H1 (cell line): ENCODE results near the gene EBF3. TPM values are rescaled to one million over a fixed set of nuclear protein-coding genes. Genes with fewer than 3 reads are reported as not detected.

Experiments
- CTCF ChIA-PET: fragments of 300-600 bp; sonication (Branson Sonifier 250); formaldehyde crosslinking; loops from one replicate; lab custom pipeline; 2021; ENCODE audit not compliant: partially characterized antibody; lab: Charles Lee
- POLR2A ChIA-PET: fragments of 300-600 bp; sonication (Branson Sonifier 250); formaldehyde crosslinking; loops from one replicate; lab custom pipeline; 2021; ENCODE audit warnings: inconsistent platforms; ENCODE audit not compliant: partially characterized antibody; lab: Charles Lee
- DNase-seq, 2 experiments: peaks; one replicate each; pipeline versions ENCODE4 v3.0.0 to v3.0.0-alpha.2; 2010 to 2022; ENCODE audit warnings: low spot score in 2 of 2, low read depth in 1 of 2, mixed read lengths in 1 of 2
- FAIRE-seq: peaks from 2 replicates; lab custom pipeline; 2011; peaks lifted over from hg19 to GRCh38; lab: Jason Lieb, UNC
- H2AFZ ChIP-seq: 2 replicates; pipeline ENCODE4 v1.8.1; 2012; ENCODE audit warnings: low read length, inconsistent platforms
- H2AK5ac ChIP-seq: 2 replicates; pipeline ENCODE4 v1.6.1; 2013; ENCODE audit warnings: low read depth, low read length
- H2BK120ac ChIP-seq: replicated peaks from 2 replicates; pipeline ENCODE3; 2013; ENCODE audit warnings: low read depth, low read length, inconsistent platforms
- H2BK12ac ChIP-seq: 2 replicates; pipeline ENCODE4 v1.6.1; 2013; ENCODE audit warnings: low read depth, low read length
- H2BK15ac ChIP-seq: 2 replicates; pipeline ENCODE4 v1.6.1; 2013; ENCODE audit warnings: low read length
- H2BK20ac ChIP-seq: 2 replicates; pipeline ENCODE4 v1.6.1; 2013; ENCODE audit warnings: low read length
- H2BK5ac ChIP-seq: 2 replicates; pipeline ENCODE4 v1.6.1; 2013; ENCODE audit warnings: low read depth, low read length
- H3K14ac ChIP-seq: 2 replicates; pipeline ENCODE4 v1.6.1; 2013; ENCODE audit warnings: inconsistent platforms; ENCODE audit not compliant: insufficient read length
- H3K18ac ChIP-seq: 2 replicates; pipeline ENCODE4 v1.6.1; 2013; ENCODE audit warnings: low read length; ENCODE audit errors: extremely low read depth
- H3K23ac ChIP-seq: 2 replicates; pipeline ENCODE4 v1.6.1; 2013; ENCODE audit warnings: inconsistent platforms; ENCODE audit not compliant: insufficient read length
- H3K23me2 ChIP-seq: 2 replicates; pipeline ENCODE4 v1.6.1; 2013; ENCODE audit warnings: low read depth, low read length
- H3K27ac ChIP-seq: 2 replicates; pipeline ENCODE4 v1.6.1; 2011; ENCODE audit warnings: low read depth, low read length, inconsistent platforms
- H3K27me3 ChIP-seq, 4 experiments: replicated peaks in 1 of 4; 1 replicate in 1 of 4; 2 replicates in 3 of 4; pipeline versions ENCODE4 v1.6.1 to v1.8.1; 2011 to 2013; ENCODE audit warnings: low read length in 3 of 4, mild to moderate bottlenecking in 3 of 4, inconsistent platforms in 2 of 4, mixed read lengths in 2 of 4, moderate library complexity in 1 of 4; ENCODE audit not compliant: control insufficient read depth in 3 of 4, insufficient read depth in 3 of 4; ENCODE audit errors: extremely low read depth in 1 of 4
- H3K36me3 ChIP-seq, 4 experiments: 2 replicates each; pipeline versions ENCODE4 v1.6.1 to v1.8.1; 2011 to 2013; ENCODE audit warnings: mild to moderate bottlenecking in 4 of 4, low read length in 3 of 4, moderate library complexity in 2 of 4, control low read depth in 1 of 4, inconsistent platforms in 1 of 4; ENCODE audit not compliant: insufficient read depth in 4 of 4, control insufficient read depth in 2 of 4
- H3K4ac ChIP-seq: replicated peaks from 2 replicates; pipeline ENCODE3; 2013; ENCODE audit warnings: low read length, low read depth, mixed read lengths, inconsistent platforms; ENCODE audit not compliant: insufficient read length
- H3K4me1 ChIP-seq, 4 experiments: replicated peaks in 1 of 4; 1 replicate in 1 of 4; 2 replicates in 3 of 4; pipeline versions ENCODE4 v1.6.1 to v1.8.1; 2011 to 2013; ENCODE audit warnings: low read length in 3 of 4, inconsistent platforms in 2 of 4, mixed read lengths in 1 of 4; ENCODE audit not compliant: insufficient read depth in 4 of 4, control insufficient read depth in 3 of 4
- H3K4me2 ChIP-seq, 2 experiments: 2 replicates each; pipeline versions ENCODE4 v1.6.1 to v1.8.1; 2011 to 2013; ENCODE audit warnings: low read depth in 2 of 2, low read length in 2 of 2, control low read depth in 1 of 2, inconsistent platforms in 1 of 2, mild to moderate bottlenecking in 1 of 2; ENCODE audit not compliant: insufficient read depth in 1 of 2
- H3K4me3 ChIP-seq, 4 experiments: fragments of 200-600, 300-600 bp in 1 of 4; sonication (generic), shearing (Covaris generic), sonication (Bioruptor Twin) in 1 of 4; 2 replicates each; pipeline versions ENCODE4 v1.5.1 to v1.8.1; 2011 to 2016; ENCODE audit warnings: low read length in 4 of 4, low read depth in 3 of 4, control low read depth in 2 of 4, inconsistent platforms in 2 of 4, mild to moderate bottlenecking in 2 of 4, mixed read lengths in 1 of 4, moderate library complexity in 1 of 4; ENCODE audit not compliant: insufficient read depth in 2 of 4; ENCODE audit errors: extremely low read depth in 1 of 4
- H3K56ac ChIP-seq: replicated peaks from 2 replicates; pipeline ENCODE3; 2013; ENCODE audit warnings: low read depth, mild to moderate bottlenecking, mixed read lengths, low read length, inconsistent platforms; ENCODE audit not compliant: insufficient read length
- H3K79me1 ChIP-seq: 2 replicates; pipeline ENCODE4 v1.6.1; 2013; ENCODE audit warnings: low read depth, low read length, control low read depth
- H3K79me2 ChIP-seq, 2 experiments: 2 replicates each; pipeline versions ENCODE4 v1.6.1 to v1.8.1; 2012 to 2013; ENCODE audit warnings: low read length in 2 of 2, mild to moderate bottlenecking in 2 of 2, inconsistent platforms in 1 of 2; ENCODE audit not compliant: insufficient read depth in 2 of 2, control insufficient read depth in 1 of 2
- H3K9ac ChIP-seq, 4 experiments: replicated peaks in 1 of 4; 1 replicate in 1 of 4; 2 replicates in 3 of 4; pipeline versions ENCODE4 v1.6.1 to v1.8.1; 2011 to 2013; ENCODE audit warnings: low read depth in 3 of 4, low read length in 3 of 4, control low read depth in 2 of 4, mild to moderate bottlenecking in 2 of 4, moderate library complexity in 2 of 4, inconsistent platforms in 1 of 4; ENCODE audit errors: extremely low read depth in 1 of 4
- H3K9me3 ChIP-seq, 2 experiments: 2 replicates each; pipeline versions ENCODE4 v1.6.1 to v1.8.1; 2012 to 2013; ENCODE audit warnings: mild to moderate bottlenecking in 2 of 2, moderate library complexity in 2 of 2, control low read depth in 1 of 2, inconsistent platforms in 1 of 2, low read depth in 1 of 2, low read length in 1 of 2, mixed read lengths in 1 of 2; ENCODE audit not compliant: insufficient read depth in 2 of 2
- H4K20me1 ChIP-seq, 2 experiments: replicated peaks in 1 of 2; 2 replicates each; pipeline versions ENCODE3 to v1.8.1; 2011 to 2013; ENCODE audit warnings: inconsistent platforms in 2 of 2, low read length in 2 of 2, mild to moderate bottlenecking in 1 of 2; ENCODE audit not compliant: insufficient read depth in 2 of 2, control insufficient read depth in 1 of 2
- H4K5ac ChIP-seq: 2 replicates; pipeline ENCODE4 v1.6.1; 2013; ENCODE audit warnings: low read length, low read depth, mixed read lengths, inconsistent platforms; ENCODE audit not compliant: insufficient read length
- H4K8ac ChIP-seq: 2 replicates; pipeline ENCODE4 v1.8.0; 2013; ENCODE audit warnings: mild to moderate bottlenecking, moderate library complexity, low read length, inconsistent platforms; ENCODE audit not compliant: insufficient read depth; ENCODE audit errors: extremely low read depth
- H4K91ac ChIP-seq: replicated peaks from 2 replicates; pipeline ENCODE3; 2013; ENCODE audit warnings: low read length, mixed read lengths, inconsistent platforms; ENCODE audit not compliant: insufficient read length
- ASH2L ChIP-seq: fragments of 200-600, 300-600 bp; sonication (generic); IDR thresholded peaks from one replicate; pipeline ENCODE4 v1.7.1; 2017; ENCODE audit warnings: low read length
- CBX5 ChIP-seq: fragments of 300-800, 300-1000 bp; sonication (generic); IDR thresholded peaks from 2 replicates; pipeline ENCODE4 v1.7.1; 2016; ENCODE audit warnings: antibody characterized with exemption, low read length, low read depth
- CBX8 ChIP-seq: fragments of 300-800, 300-1000 bp; sonication (generic); IDR thresholded peaks from 2 replicates; pipeline ENCODE4 v1.7.1; 2016; ENCODE audit warnings: low read depth, low read length, borderline replicate concordance
- EP300 ChIP-seq, 2 experiments: IDR thresholded peaks; 1 replicate in 1 of 2; 2 replicates in 1 of 2; pipeline ENCODE4 v1.6.1; 2011 to 2012; ENCODE audit warnings: low read depth in 2 of 2, low read length in 2 of 2, mild to moderate bottlenecking in 2 of 2, borderline replicate concordance in 1 of 2, inconsistent platforms in 1 of 2, moderate library complexity in 1 of 2
- EZH2 ChIP-seq: fragments of 200-600 bp; sonication (generic); IDR thresholded peaks from 2 replicates; pipeline ENCODE4 v1.7.1; 2012; ENCODE audit warnings: low read depth, mild to moderate bottlenecking, moderate library complexity, low read length, inconsistent platforms; ENCODE audit not compliant: severe bottlenecking
- GABPA ChIP-seq: IDR thresholded peaks from 2 replicates; pipeline ENCODE4 v1.6.1; 2011; ENCODE audit warnings: mild to moderate bottlenecking, low read length, moderate library complexity, borderline replicate concordance; ENCODE audit not compliant: insufficient read depth
- KDM5A ChIP-seq: fragments of 200-600 bp; IDR thresholded peaks from 2 replicates; pipeline ENCODE4 v1.7.1; 2012; ENCODE audit warnings: mild to moderate bottlenecking, low read length, inconsistent platforms, mixed read lengths
- MAX ChIP-seq: IDR thresholded peaks from 2 replicates; pipeline ENCODE4 v1.6.1; 2012; ENCODE audit warnings: inconsistent platforms
- SAP30 ChIP-seq: fragments of 300-600 bp; sonication (generic); IDR thresholded peaks from 2 replicates; pipeline ENCODE4 v1.7.1; 2012; ENCODE audit warnings: low read length, moderate library complexity, mild to moderate bottlenecking, inconsistent platforms; ENCODE audit not compliant: insufficient read depth, insufficient replicate concordance
- SP2 ChIP-seq: IDR thresholded peaks from 2 replicates; pipeline ENCODE4 v1.6.1; 2012; ENCODE audit warnings: mild to moderate bottlenecking, low read length, inconsistent platforms
- SRF ChIP-seq: IDR thresholded peaks from 2 replicates; pipeline ENCODE4 v1.6.1; 2011; ENCODE audit warnings: mild to moderate bottlenecking, low read depth, low read length, moderate library complexity
- WGBS, 2 experiments: shearing (Covaris generic) in 1 of 2; methylation state at CpG; one replicate each; pipeline versions ENCODE4 v1.1.6 to v1.1.7; 2013 to 2015; ENCODE audit warnings: low lambda C conversion rate in 2 of 2, mixed read lengths in 2 of 2, inconsistent platforms in 1 of 2, low coverage in 1 of 2, missing lambda C conversion rate in 1 of 2; ENCODE audit not compliant: insufficient replicate concordance in 2 of 2, insufficient coverage in 1 of 2, insufficient read length in 1 of 2; ENCODE audit errors: extremely low coverage in 1 of 2, missing lambda C conversion rate in 1 of 2; 5-methylcytosine and 5-hydroxymethylcytosine counted together
- polyA plus RNA-seq, 7 experiments: library from polyadenylated mRNA; depleted of rRNA in 3 of 7; stranded (reverse) in 5 of 7; unstranded in 2 of 7; fragments of >200 nt in 5 of 7; fragments of 200-250 nt in 2 of 7; gene quantifications; 1 replicate in 5 of 7; 2 replicates in 1 of 7; 4 replicates in 1 of 7; pipeline versions ENCODE4 v1.2.1 to v1.2.3, GENCODE V29; 2011 to 2013; ENCODE audit warnings: missing spikeins in 2 of 7, mixed read lengths in 2 of 7
- total RNA-seq: library from RNA; stranded (reverse); fragmentation: NEBNext Ultra II Directional; extraction: Animal tissue kit (Norgen Biotek cat#: 25700); gene quantifications from 2 replicates; pipeline ENCODE4 v1.2.1, GENCODE V29; 2021

EBF3 gene
- total and polyA plus RNA-seq, 2 of the 8 experiments (the other 6 are each of a cell fraction or from before 2014, with no cell fraction given): 0.08 to 0.26 TPM

GRCh38 chr10:129893104-129894089 lies 70.7 kb downstream of the EBF3 start:
- Histone ChIP-seq H3K27me3 (peaks cover 0 to 4% (median 0%) of the 10 kb centered on the region in 4 experiments; a peak in 3 of 7 replicates), H4K91ac (no peak overlapping the region), H2AFZ (no peak overlapping the region), H3K56ac (no peak overlapping the region), H3K4me2 (no peak overlapping the region), H3K79me1 (no peaks in the 10 kb centered on the region), H3K27ac (no peak overlapping the region), H3K18ac (no peak overlapping the region), H3K4me3 (no peak overlapping the region), H3K23ac (no peak overlapping the region), H2BK5ac (no peak overlapping the region), H2BK120ac (no peak overlapping the region), H4K5ac (no peak overlapping the region), H4K20me1 (no peaks in the 10 kb centered on the region), H3K4me1 (peaks cover 5 to 29% (median 11%) of the 10 kb centered on the region in 4 experiments), H3K36me3 (no peaks in the 10 kb centered on the region), H2AK5ac (no peak overlapping the region), H3K9ac (no peak overlapping the region), H3K79me2 (no peaks in the 10 kb centered on the region), H2BK20ac (no peak overlapping the region), H2BK12ac (no peak overlapping the region), H2BK15ac (no peak overlapping the region), H3K9me3 (no peaks in the 10 kb centered on the region), H4K8ac (no peak overlapping the region), H3K4ac (no peak overlapping the region), H3K23me2 (no peaks in the 10 kb centered on the region), H3K14ac (no peak overlapping the region)
- no peak for DNase-seq
- CTCF ChIA-PET: interaction anchor here (1.1 to 12.5 kb wide), 5 partner anchors 15 to 1681 kb away, joined by 3 to 131 read pairs (median 3); no protein-coding TSS in a partner anchor
- FAIRE-seq: no peak
- POLR2A ChIA-PET: no interaction called here
- WGBS, 2 experiments: 80% methylated on average over 17 of the region's 20 CpGs; no CpG with 5 or more reads in 1 of the 2 experiments
- no peak for TF ChIP-seq SP2
- TF ChIP-seq CBX5: no peak
- no peak for TF ChIP-seq EP300 (IDR thresholded peaks at IDR 0.05; ENCODE audit: borderline replicate concordance in 1 of 2, low read depth in 2 of 2, low read length in 2 of 2)
- TF ChIP-seq CBX8: no peak
- no peak for TF ChIP-seq EZH2
- TF ChIP-seq SAP30: no peak
- no peak for TF ChIP-seq GABPA
- TF ChIP-seq SRF: no peak
- TF ChIP-seq MAX: no peak
- TF ChIP-seq KDM5A: no peak
- no peak for TF ChIP-seq ASH2L
